Karpas-422 (cell line): Measurements from ENCODE around the gene BANP. TPM values are rescaled to one million over a fixed set of nuclear protein-coding genes. Genes with fewer than 3 reads are reported as not detected.
"Not testable (repeated sequence)": the region's sequence is repeated elsewhere in the genome, so short reads cannot be mapped to it uniquely, and the experiment has no call there.

Experiments
- DNase-seq: peaks from one replicate; pipeline ENCODE4 v3.0.0-alpha.2; 2015
- H2AFZ ChIP-seq: fragments of 200-600 bp; sonication (generic); 2 replicates; pipeline ENCODE4 v1.6.1; 2014; ENCODE audit warnings: antibody characterized with exemption, low read length, mixed read lengths
- H3K27ac ChIP-seq: fragments of 200-600 bp; sonication (generic); 2 replicates; pipeline ENCODE4 v1.5.1; 2014; ENCODE audit warnings: mild to moderate bottlenecking, low read length, moderate library complexity
- H3K27me3 ChIP-seq: fragments of 200-600 bp; sonication (generic); 2 replicates; pipeline ENCODE4 v1.6.1; 2014; ENCODE audit warnings: low read length, mixed read lengths
- H3K36me3 ChIP-seq: fragments of 200-600 bp; sonication (generic); 2 replicates; pipeline ENCODE4 v1.6.1; 2014; ENCODE audit warnings: low read length, mixed read lengths; ENCODE audit not compliant: insufficient read depth
- H3K4me1 ChIP-seq: fragments of 200-600 bp; sonication (generic); 2 replicates; pipeline ENCODE4 v1.6.1; 2014; ENCODE audit warnings: mild to moderate bottlenecking, low read length, mixed read lengths
- H3K4me2 ChIP-seq: fragments of 200-600 bp; sonication (generic); 2 replicates; pipeline ENCODE4 v1.6.1; 2014; ENCODE audit warnings: low read length, low read depth, mild to moderate bottlenecking; ENCODE audit not compliant: poor library complexity, severe bottlenecking
- H3K4me3 ChIP-seq: fragments of 200-600 bp; sonication (generic); 2 replicates; pipeline ENCODE4 v1.5.1; 2014; ENCODE audit warnings: mild to moderate bottlenecking, antibody characterized with exemption, low read length, mixed read lengths
- H3K79me2 ChIP-seq: fragments of 200-600 bp; sonication (generic); 2 replicates; pipeline ENCODE4 v1.6.1; 2014; ENCODE audit warnings: mild to moderate bottlenecking, low read length, mixed read lengths
- H3K9ac ChIP-seq: fragments of 200-600 bp; sonication (generic); 2 replicates; pipeline ENCODE4 v1.6.0; 2014; ENCODE audit warnings: low read length
- H3K9me2 ChIP-seq: fragments of 200-600 bp; sonication (generic), shearing (Covaris generic); replicated peaks from 2 replicates; pipeline ENCODE4 v1.6.0; 2014; ENCODE audit warnings: mild to moderate bottlenecking, low read length, moderate library complexity; ENCODE audit not compliant: insufficient read depth
- H3K9me3 ChIP-seq: fragments of 300-700, 200-600 bp; sonication (generic); 2 replicates; pipeline ENCODE4 v1.6.1; 2014; ENCODE audit warnings: low read length, mixed read lengths
- H4K20me1 ChIP-seq: fragments of 200-600 bp; sonication (generic); 2 replicates; pipeline ENCODE4 v1.6.1; 2014; ENCODE audit warnings: mild to moderate bottlenecking, antibody characterized with exemption, low read length, low read depth; ENCODE audit not compliant: insufficient read depth
- total RNA-seq: library from RNA; depleted of rRNA; stranded (reverse); fragments of >200 nt; shearing (Covaris generic); gene quantifications from 2 replicates; pipeline ENCODE4 v1.2.3, GENCODE V29; 2014; ENCODE audit warnings: low replicate concordance

The BANP gene
- total RNA-seq, 1 experiment from 2014 or later = 36.5 TPM

- H3K4me2 ChIP-seq, H3K79me2 ChIP-seq, H3K36me3 ChIP-seq, H3K4me1 ChIP-seq, H3K27ac ChIP-seq, DNase-seq, H3K4me3 ChIP-seq, H4K20me1 ChIP-seq, H3K27me3 ChIP-seq, H3K9me2 ChIP-seq, H3K9ac ChIP-seq, H3K9me3 ChIP-seq, H2AFZ ChIP-seq: not testable (repeated sequence)
Measured at GRCh38 chr16:88088611-88089010, 137.4 kb downstream of the BANP start.

- DNase-seq, H3K4me1 ChIP-seq, H3K4me2 ChIP-seq, H3K4me3 ChIP-seq, H3K36me3 ChIP-seq, H2AFZ ChIP-seq, H3K79me2 ChIP-seq, H4K20me1 ChIP-seq, H3K9me2 ChIP-seq, H3K27me3 ChIP-seq, H3K9me3 ChIP-seq, H3K9ac ChIP-seq, H3K27ac ChIP-seq: not testable (repeated sequence)
Measured at GRCh38 chr16:88089071-88089470, 137.8 kb downstream of the BANP start.

GRCh38 chr16:88089632-88090376 is 138.6 kb downstream of the BANP start:
- H3K4me1 ChIP-seq, H3K4me3 ChIP-seq, DNase-seq, H3K9me3 ChIP-seq, H3K4me2 ChIP-seq, H3K36me3 ChIP-seq, H3K27ac ChIP-seq, H3K27me3 ChIP-seq, H4K20me1 ChIP-seq, H3K79me2 ChIP-seq, H3K9me2 ChIP-seq, H3K9ac ChIP-seq, H2AFZ ChIP-seq: not testable (repeated sequence)

GRCh38 chr16:88090377-88091175 is 139.3 kb downstream of the BANP start:
- not testable (repeated sequence) for H3K9me3 ChIP-seq, H3K27me3 ChIP-seq, DNase-seq, H3K79me2 ChIP-seq, H2AFZ ChIP-seq, H3K36me3 ChIP-seq, H3K27ac ChIP-seq, H3K9ac ChIP-seq, H3K4me2 ChIP-seq, H3K9me2 ChIP-seq, H4K20me1 ChIP-seq, H3K4me3 ChIP-seq, H3K4me1 ChIP-seq

- not testable (repeated sequence) for H3K9me2 ChIP-seq, H3K9ac ChIP-seq, H3K4me1 ChIP-seq, H3K27me3 ChIP-seq, H3K27ac ChIP-seq, H3K4me3 ChIP-seq, DNase-seq, H3K9me3 ChIP-seq, H3K4me2 ChIP-seq, H4K20me1 ChIP-seq, H3K79me2 ChIP-seq, H2AFZ ChIP-seq, H3K36me3 ChIP-seq
Measured at GRCh38 chr16:88091221-88091971, 140.2 kb downstream of the BANP start.

GRCh38 chr16:88091972-88092302 is 140.7 kb downstream of the BANP start:
- H3K9me2 ChIP-seq = not testable (repeated sequence)

GRCh38 chr16:88092791-88093555 is 141.7 kb downstream of the BANP start:
- DNase-seq, H3K4me3 ChIP-seq, H3K36me3 ChIP-seq, H3K79me2 ChIP-seq, H3K27me3 ChIP-seq, H3K9me3 ChIP-seq, H4K20me1 ChIP-seq, H3K9me2 ChIP-seq, H3K4me1 ChIP-seq, H3K4me2 ChIP-seq, H3K27ac ChIP-seq, H3K9ac ChIP-seq, H2AFZ ChIP-seq: not testable (repeated sequence)

More at GRCh38 chr16:88091972-88092302, 140.7 kb downstream of the BANP start:
- not testable (repeated sequence) for H3K4me1 ChIP-seq, H4K20me1 ChIP-seq, H3K27ac ChIP-seq, H3K36me3 ChIP-seq, H3K4me3 ChIP-seq, H3K9me3 ChIP-seq, H3K9ac ChIP-seq, DNase-seq, H3K27me3 ChIP-seq, H3K79me2 ChIP-seq, H2AFZ ChIP-seq, H3K4me2 ChIP-seq
